PFSK-1 (cell line): ENCODE measurements around the gene FADS3.

ENCODE experiments used
- POLR2AphosphoS5 ChIP-seq: IDR thresholded peaks from 2 replicates; pipeline ENCODE4 v1.6.1; 2012; ENCODE audit warnings: low read depth, mild to moderate bottlenecking, control low read depth, low read length, moderate library complexity
- SIN3A ChIP-seq: IDR thresholded peaks from 2 replicates; pipeline ENCODE4 v1.6.1; 2012; ENCODE audit warnings: mild to moderate bottlenecking, low read length, moderate library complexity, borderline replicate concordance; ENCODE audit not compliant: insufficient read depth
- TAF1 ChIP-seq: IDR thresholded peaks from 2 replicates; pipeline ENCODE4 v1.6.1; 2012; ENCODE audit warnings: low read length, control low read depth, borderline replicate concordance; ENCODE audit not compliant: insufficient read depth
- TF ChIP-seq, protein P1 (sequence below), 2 experiments: IDR thresholded peaks; 2 replicates each; pipeline versions ENCODE4 v1.6.1 to v1.8.0; 2011 to 2012; ENCODE audit warnings: low read depth in 2 of 2, low read length in 2 of 2, control low read depth in 1 of 2, inconsistent platforms in 1 of 2, mild to moderate bottlenecking in 1 of 2, moderate library complexity in 1 of 2; ENCODE audit not compliant: insufficient read depth in 1 of 2

DNA sequence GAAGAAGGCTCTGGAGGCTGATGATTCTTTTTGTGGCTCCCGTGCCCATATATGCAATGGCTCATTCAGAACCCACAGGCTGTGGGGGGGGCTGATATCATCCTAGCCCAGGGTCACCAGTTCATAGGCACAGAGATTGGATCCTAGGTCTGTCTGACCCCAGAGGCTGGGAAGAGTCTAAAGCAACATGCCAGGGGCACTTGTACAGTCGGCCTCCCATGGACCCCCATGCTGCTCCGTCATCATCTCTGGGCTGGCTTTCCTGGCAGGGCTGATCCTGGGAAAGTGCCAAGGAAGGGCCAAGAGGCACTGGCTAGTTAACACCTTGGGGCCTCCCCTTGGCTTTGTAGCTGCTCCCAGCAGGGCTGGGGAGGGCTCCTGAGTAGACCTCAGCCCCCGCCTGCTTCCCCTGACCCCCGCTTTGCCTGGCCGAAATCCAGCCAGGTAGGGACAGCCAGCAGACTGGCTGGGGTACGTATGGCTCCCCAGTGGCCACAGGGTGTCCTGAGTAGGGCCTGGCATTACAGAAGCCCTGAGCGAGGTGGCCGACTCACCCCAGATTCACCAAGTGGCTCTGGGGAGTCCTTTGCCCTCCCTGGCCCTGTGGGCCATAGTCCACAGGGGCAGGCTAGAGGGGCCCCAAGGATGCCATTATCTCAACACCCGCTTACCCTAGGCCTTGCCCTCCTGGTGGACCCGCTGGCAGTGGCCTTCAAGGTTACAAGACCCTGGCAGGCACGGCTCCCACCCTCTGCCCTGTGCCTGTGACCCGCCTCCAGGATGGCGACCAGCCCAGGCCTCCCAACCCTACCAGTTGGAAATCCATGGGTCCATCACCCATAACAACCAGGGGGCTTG lies 22.5 kb downstream of the FADS3 start:
- TF ChIP-seq POLR2AphosphoS5 (no peak), TAF1 (no peak), SIN3A (no peak)
- TF ChIP-seq, protein P1, sequence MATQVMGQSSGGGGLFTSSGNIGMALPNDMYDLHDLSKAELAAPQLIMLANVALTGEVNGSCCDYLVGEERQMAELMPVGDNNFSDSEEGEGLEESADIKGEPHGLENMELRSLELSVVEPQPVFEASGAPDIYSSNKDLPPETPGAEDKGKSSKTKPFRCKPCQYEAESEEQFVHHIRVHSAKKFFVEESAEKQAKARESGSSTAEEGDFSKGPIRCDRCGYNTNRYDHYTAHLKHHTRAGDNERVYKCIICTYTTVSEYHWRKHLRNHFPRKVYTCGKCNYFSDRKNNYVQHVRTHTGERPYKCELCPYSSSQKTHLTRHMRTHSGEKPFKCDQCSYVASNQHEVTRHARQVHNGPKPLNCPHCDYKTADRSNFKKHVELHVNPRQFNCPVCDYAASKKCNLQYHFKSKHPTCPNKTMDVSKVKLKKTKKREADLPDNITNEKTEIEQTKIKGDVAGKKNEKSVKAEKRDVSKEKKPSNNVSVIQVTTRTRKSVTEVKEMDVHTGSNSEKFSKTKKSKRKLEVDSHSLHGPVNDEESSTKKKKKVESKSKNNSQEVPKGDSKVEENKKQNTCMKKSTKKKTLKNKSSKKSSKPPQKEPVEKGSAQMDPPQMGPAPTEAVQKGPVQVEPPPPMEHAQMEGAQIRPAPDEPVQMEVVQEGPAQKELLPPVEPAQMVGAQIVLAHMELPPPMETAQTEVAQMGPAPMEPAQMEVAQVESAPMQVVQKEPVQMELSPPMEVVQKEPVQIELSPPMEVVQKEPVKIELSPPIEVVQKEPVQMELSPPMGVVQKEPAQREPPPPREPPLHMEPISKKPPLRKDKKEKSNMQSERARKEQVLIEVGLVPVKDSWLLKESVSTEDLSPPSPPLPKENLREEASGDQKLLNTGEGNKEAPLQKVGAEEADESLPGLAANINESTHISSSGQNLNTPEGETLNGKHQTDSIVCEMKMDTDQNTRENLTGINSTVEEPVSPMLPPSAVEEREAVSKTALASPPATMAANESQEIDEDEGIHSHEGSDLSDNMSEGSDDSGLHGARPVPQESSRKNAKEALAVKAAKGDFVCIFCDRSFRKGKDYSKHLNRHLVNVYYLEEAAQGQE (IDR thresholded peaks at IDR 0.05; ENCODE audit: insufficient read depth in 1 of 2, low read depth in 2 of 2, low read length in 2 of 2) = no peak
